Measurements from ENCODE around the gene TBC1D20. TPM values are rescaled to one million over a fixed set of nuclear protein-coding genes. Genes with fewer than 3 reads are reported as not detected.

TBC1D20 gene
- total RNA-seq, 1 donor from 2014 or later, result 12.6 TPM

DNA sequence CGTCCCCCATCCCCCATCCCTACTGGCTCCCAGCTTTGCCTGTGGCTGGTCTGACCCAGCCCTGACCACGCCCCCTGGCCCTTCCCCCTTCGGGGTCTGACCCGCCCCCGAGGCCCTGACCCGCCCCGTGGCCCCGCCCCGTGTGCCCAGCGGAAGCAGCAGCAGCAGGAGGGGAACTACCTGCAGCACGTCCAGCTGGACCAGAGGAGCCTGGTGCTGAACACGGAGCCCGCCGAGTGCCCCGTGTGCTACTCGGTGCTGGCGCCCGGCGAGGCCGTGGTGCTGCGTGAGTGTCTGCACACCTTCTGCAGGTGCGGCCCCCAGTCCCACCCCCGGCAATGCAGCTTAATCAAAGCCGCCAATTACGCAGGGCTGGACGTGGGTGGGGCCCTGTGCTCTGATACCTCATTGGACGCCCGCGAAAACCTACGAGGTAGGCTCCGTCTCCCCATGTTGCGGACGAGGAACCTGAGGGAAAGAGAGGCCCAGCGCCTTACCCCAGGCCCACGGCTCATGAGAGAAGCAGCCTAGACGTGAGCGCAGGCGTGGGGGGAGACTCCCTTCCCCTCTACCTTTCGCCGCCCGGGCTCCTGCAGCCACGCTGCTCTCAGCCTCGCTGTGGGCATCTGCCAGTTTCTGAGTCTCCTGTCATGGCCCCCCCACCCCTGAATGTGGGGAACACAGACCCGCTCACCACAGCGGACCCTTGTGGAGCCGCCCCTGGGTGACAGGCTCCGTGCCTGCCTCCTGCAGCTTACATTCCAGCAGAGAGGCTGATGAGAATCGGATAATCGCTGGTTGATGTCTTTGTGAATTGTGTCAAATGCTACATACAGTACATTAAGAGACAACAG is 41.4 kb downstream of the TBC1D20 start:
- ATAC-seq, result peak; percentile 11
- DNase-seq (ENCODE audit: low spot score), result no peak

- no peak for ATAC-seq
- DNase-seq (ENCODE audit: low spot score), result no peak
Measured at GRCh38 chr20:420166-420620, 42.1 kb downstream of the TBC1D20 start.

DNA sequence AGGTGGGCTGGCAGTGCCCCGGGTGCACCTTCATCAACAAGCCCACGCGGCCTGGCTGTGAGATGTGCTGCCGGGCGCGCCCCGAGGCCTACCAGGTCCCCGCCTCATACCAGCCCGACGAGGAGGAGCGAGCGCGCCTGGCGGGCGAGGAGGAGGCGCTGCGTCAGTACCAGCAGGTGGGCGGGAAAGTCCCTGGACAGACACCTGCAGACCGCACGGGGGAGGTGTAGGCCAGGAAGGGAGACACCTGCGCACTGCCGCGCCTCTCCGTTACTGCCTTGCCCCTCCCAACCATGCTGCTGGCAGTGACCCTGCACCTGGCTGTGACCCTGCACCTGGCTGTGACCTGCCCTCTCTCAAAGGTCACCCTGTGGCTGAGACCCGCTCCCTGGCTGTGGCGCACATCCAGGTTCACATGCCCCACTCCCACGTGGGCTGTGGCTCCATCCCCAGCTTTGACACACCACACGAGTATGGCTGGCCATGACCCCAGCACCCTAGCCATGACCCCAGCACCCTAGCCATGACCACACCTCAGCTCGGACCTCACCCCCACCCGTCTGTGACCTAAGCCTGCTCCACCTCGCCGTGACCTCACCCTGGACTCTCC is 42.7 kb downstream of the TBC1D20 start:
- ATAC-seq, result peak; percentile 79
- DNase-seq (ENCODE audit: low spot score), result peak; percentile 85

GRCh38 chr20:418858-419365 is 43.4 kb downstream of the TBC1D20 start:
- no peak for DNase-seq (ENCODE audit: low spot score)
- no peak for ATAC-seq

DNA sequence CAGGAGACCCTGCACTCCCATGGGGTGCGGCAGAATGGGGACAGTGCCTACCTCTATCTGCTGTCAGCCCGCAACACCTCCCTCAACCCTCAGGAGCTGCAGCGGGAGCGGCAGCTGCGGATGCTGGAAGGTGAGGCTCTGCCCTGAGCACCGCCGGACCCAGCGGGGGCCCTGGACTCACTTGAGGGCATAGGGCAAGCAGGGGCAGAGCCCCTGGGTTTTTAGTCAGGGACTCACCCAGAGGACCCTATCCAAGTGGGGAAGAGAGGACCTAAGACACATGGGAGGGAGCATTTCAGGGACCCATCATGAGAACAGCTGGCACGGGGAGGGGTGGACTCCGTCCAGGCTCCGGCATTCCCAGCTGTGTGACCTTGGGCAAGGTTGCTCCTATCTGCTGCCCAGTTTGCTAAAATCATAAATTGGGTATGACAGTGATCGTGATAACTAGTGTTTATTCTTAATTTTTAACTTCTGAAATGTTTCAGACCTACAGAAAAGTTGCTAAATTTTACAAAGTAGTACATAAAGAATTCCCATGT is 44.5 kb downstream of the TBC1D20 start:
- peak; percentile 26 for ATAC-seq
- DNase-seq (ENCODE audit: low spot score), result no peak

DNA sequence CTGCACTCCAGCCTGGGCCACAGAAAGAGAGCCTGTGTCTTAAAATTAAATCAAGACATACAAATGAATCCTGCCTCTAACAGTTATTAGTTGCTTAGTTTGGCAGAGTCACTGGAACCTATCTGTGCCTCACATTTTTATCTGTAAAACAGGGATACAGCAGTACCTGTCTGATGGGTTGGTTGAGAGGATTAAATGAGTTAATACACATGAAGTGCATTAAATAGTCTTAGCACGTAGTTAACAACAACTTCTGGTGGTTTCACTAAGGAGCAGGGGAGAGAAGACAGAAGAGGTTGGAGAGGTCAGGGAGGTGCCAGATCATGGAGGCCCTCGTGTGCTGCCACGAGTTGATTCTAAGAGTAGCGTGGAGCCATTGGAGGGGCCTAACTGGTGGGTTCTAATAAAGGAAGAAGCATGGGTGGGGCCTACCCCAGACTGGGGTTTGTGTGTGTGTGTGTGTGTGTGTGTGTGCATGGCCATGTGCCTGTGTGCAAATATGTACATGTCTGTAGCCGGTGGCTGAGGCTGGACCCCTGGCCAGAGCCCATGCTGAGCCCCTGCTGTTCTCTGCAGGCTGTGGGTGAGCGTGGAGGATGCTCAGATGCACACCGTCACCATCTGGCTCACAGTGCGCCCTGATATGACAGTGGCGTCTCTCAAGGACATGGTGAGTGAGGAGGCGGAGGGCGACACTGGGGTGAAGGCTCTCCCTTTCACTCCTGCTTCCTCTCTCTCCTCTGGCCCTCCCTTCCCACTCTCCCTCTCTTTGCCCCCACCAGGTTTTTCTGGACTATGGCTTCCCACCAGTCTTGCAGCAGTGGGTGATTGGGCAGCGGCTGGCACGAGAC is 45.2 kb downstream of the TBC1D20 start:
- ATAC-seq (no peak), DNase-seq (ENCODE audit: low spot score) (no peak)

DNA sequence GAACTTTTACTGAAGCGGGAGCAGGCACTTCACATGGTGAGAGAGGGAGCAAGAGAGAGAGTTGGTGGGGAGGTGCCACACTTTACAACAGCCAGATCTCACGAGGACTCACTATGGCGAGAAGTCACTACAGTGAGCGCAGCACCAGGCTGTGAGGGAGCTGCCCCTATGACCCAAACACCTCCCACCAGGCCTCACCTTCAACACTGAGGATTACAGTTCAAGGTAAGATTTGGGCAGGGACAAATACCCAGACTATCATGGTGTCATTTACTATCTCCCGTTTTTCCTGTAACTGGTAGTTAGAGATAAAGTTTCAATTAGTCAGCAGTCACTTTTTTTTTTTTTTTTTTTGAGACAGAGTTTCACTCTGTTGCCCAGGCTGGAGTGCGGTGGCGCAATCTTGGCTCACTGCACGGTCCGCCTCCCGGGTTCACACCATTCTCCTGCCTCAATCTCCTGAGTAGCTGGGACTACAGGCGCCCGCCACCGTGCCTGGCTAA is 46.5 kb downstream of the TBC1D20 start:
- ATAC-seq, result peak; percentile 64
- DNase-seq (ENCODE audit: low spot score), result peak; percentile 84

- no peak for DNase-seq (ENCODE audit: low spot score)
- ATAC-seq, result no peak
Measured at GRCh38 chr20:414161-414560, 48.2 kb downstream of the TBC1D20 start.

- DNase-seq (ENCODE audit: low spot score), result no peak
Measured at GRCh38 chr20:412081-412480, 50.3 kb downstream of the TBC1D20 start.

DNA sequence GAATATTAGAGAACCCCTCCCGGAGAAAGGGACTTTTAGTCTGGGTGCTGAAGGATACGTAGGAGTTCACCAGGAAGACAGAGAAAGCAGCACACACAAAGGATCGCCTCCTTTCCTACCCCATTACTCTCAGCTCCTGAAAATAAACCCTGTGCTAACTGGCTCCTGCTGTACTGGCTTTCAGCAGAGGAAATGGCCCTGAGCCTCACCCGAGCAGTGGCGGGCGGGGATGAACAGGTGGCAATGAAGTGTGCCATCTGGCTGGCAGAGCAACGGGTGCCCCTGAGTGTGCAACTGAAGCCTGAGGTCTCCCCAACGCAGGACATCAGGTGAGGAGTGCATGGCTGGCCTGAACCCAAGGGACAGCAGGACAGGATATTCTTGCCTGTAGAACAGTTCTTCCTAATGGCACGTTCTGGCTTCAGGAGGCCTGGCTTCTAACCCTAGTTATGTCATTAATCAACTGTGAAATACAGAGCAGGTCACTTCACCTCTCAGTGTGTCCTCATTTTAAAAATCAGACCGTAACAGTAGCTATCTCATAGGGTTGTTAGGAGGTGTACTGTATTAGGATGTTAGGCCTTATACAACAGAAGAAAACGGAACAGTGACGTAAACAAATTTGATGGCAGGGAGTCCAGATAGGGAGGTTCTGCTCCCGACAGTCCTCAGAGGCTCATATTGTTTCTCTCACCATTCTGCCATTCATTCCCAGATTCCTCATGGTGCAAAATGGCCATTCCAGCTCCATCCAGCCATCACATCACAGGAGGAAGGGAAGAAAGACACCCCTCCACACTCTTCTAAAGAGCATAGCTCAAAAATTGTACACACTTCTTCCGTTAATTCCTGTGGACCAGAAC is 52.4 kb downstream of the TBC1D20 start:
- peak; percentile 28 for ATAC-seq

More at GRCh38 chr20:412081-412480, 50.3 kb downstream of the TBC1D20 start:
- ATAC-seq, result no peak

DNA sequence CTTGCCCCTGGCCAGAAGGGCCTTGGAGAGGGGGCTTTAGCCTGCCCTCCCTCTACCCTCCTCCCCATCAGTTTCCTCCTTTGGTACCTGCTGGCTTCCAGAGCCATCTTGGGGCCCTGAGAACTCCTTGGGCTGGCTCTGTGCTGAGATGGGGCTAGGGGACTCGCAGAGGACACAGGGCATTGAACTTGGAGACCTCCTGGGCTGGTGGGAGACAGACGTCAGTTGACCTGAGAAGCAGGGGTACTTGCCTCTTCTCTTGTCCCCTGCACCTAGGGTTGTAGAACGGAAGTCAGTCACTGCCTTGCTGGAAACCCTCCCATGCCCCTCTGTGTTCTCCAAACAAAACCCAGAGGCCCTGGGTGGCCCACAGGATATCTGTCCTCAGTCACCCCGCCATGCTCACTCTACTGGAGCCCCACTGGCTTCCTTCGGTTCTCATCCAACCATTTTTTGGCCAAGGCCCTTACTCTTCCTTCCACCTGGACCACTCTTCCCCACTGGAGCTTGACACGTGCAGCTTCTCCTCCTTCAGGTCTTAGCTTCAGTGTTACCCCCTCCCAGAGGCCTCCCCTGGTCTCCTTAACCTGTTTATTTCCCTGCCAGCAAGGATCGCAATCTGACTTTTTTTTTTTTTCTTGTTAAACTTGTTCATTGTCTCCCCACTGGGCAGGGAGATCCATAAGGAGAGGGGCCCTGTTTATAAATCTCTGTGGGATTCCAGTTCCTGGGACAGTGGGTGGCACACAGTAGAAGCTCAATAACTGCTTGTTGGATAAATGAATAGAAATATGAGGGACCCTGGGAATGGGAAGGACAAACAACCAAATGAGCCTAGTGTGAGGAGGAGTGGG is 53.3 kb downstream of the TBC1D20 start:
- DNase-seq (ENCODE audit: low spot score) (no peak), ATAC-seq (no peak)

More for the DNA sequence above, 52.4 kb downstream of the TBC1D20 start:
- DNase-seq (ENCODE audit: low spot score), result peak; percentile 79

GRCh38 chr20:407953-408842 is 54.1 kb downstream of the TBC1D20 start, which contains the start of gene RBCK1:
RBCK1 (plus strand) TSS chr20:408299; CDS start chr20:408758, 459 bp downstream.
- DNase-seq (ENCODE audit: low spot score), result peak; percentile 89
- peak; percentile 80 for ATAC-seq

GRCh38 chr20:407133-407952 is 55.0 kb downstream of the TBC1D20 start:
- DNase-seq (ENCODE audit: low spot score), result peak; percentile 91
- peak; percentile 75 for ATAC-seq

- no peak for ATAC-seq
- no peak for DNase-seq (ENCODE audit: low spot score)
Measured at GRCh38 chr20:406200-407132, 55.9 kb downstream of the TBC1D20 start.

- no peak for ATAC-seq
Measured at GRCh38 chr20:404088-404487, 58.2 kb downstream of the TBC1D20 start.

GRCh38 chr20:403582-403957 is 58.8 kb downstream of the TBC1D20 start:
- ATAC-seq, result no peak
- DNase-seq (ENCODE audit: low spot score), result no peak

More at GRCh38 chr20:404088-404487, 58.2 kb downstream of the TBC1D20 start:
- no peak for DNase-seq (ENCODE audit: low spot score)

Data from left lobe of liver (tissue), 2 donors.